HUES6 (cell line): Measurements from ENCODE around the gene RAPGEF3.

Experiments
- H3K27ac ChIP-seq: 2 replicates; pipeline ENCODE4 v1.7.0; 2013; ENCODE audit warnings: low read depth, mild to moderate bottlenecking, low read length, inconsistent platforms
- H3K27me3 ChIP-seq: 2 replicates; pipeline ENCODE4 v1.6.1; 2013; ENCODE audit warnings: low read length; ENCODE audit not compliant: control insufficient read depth, insufficient read depth
- H3K36me3 ChIP-seq: 2 replicates; pipeline ENCODE4 v1.6.1; 2013; ENCODE audit warnings: low read length; ENCODE audit not compliant: control insufficient read depth, insufficient read depth
- H3K4me1 ChIP-seq: 2 replicates; pipeline ENCODE4 v1.6.1; 2013; ENCODE audit warnings: low read length; ENCODE audit not compliant: control insufficient read depth, insufficient read depth
- H3K4me3 ChIP-seq: 2 replicates; pipeline ENCODE4 v1.5.1; 2013; ENCODE audit warnings: low read depth, low read length
- H3K9ac ChIP-seq: one replicate; pipeline ENCODE4 v1.6.1; 2013; ENCODE audit warnings: mild to moderate bottlenecking, low read length
- H3K9me3 ChIP-seq: 2 replicates; pipeline ENCODE4 v1.6.1; 2013; ENCODE audit warnings: low read depth, low read length; ENCODE audit not compliant: control insufficient read depth, insufficient read depth

The RAPGEF3 gene

GRCh38 chr12:47773858-47774580 lies 15.3 kb upstream of the RAPGEF3 start:
- peaks cover 25% of the 10 kb centered on the region for H3K4me1 ChIP-seq
- H3K4me3 ChIP-seq, result peak overlapping the region; percentile 71
- H3K9me3 ChIP-seq, result no peaks in the 10 kb centered on the region
- peak overlapping the region; percentile 69 for H3K9ac ChIP-seq
- no peak overlapping the region for H3K27ac ChIP-seq
- H3K36me3 ChIP-seq, result no peaks in the 10 kb centered on the region
- H3K27me3 ChIP-seq, result peaks cover 14% of the 10 kb centered on the region

DNA sequence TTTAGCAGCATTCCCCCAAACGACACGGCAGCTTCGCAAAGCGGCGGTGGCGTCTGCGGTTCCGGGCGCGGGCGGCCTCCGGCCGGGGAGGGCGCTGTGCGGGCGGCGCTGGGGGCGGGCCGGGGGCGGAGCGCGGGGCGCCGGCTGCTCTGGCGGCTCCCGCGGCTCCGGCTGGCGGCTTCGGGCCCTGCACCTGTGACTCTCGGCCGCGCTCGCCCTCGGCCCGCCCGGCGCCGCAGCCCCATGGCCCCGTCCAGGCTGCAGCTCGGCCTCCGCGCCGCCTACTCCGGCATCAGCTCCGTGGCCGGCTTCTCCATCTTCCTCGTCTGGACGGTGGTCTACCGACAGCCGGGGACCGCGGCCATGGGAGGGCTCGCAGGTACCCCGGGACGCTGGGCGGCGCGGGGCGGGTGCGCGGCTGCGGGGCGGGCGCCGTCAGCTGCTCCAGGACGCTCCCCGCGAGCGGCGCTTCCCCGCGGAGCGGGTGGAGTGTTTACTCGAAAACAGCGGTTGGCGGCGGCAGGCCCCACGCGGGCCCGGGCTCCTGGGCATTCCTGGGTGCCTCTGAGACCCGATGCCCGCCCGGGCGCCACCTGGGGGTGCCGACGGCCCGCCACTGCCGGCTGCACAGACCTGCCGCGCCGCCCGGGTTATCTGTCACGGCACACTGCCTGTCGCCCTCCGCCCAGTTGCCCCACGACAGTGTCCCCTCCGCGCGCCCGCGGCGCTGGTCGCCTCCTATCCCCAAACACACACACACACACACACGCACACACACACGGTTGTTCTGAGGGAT lies 14.6 kb upstream of the RAPGEF3 start, which contains the start of gene SLC48A1:
Gene SLC48A1, plus strand, starts transcription at position 177 of the 796 bp plus-strand sequence. Its CDS starts 67 bp downstream, at position 244.
- Histone ChIP-seq H3K9me3 (no peaks in the 10 kb centered on the region), H3K36me3 (no peaks in the 10 kb centered on the region), H3K9ac (peak within 1 kb of the TSS; percentile 69), H3K27me3 (peaks cover 14% of the 10 kb centered on the region), H3K4me1 (peaks cover 25% of the 10 kb centered on the region), H3K27ac (no peak within 1 kb of the TSS), H3K4me3 (peak within 1 kb of the TSS; percentile 71)

GRCh38 chr12:47772738-47773061 lies 14.0 kb upstream of the RAPGEF3 start:
- Histone ChIP-seq H3K9me3 (no peaks in the 10 kb centered on the region), H3K27ac (no peak overlapping the region), H3K9ac (no peak overlapping the region), H3K4me3 (peak overlapping the region; percentile 46), H3K27me3 (peaks cover 14% of the 10 kb centered on the region), H3K4me1 (peaks cover 22% of the 10 kb centered on the region), H3K36me3 (no peaks in the 10 kb centered on the region)

- Histone ChIP-seq H3K9me3 (no peaks in the 10 kb centered on the region), H3K4me1 (peaks cover 17% of the 10 kb centered on the region), H3K27me3 (peaks cover 14% of the 10 kb centered on the region), H3K27ac (no peak overlapping the region), H3K36me3 (no peaks in the 10 kb centered on the region), H3K4me3 (no peak overlapping the region; the same call in 1 of the 2 replicates), H3K9ac (no peak overlapping the region)
Measured at GRCh38 chr12:47772094-47772660, 13.5 kb upstream of the RAPGEF3 start.

DNA sequence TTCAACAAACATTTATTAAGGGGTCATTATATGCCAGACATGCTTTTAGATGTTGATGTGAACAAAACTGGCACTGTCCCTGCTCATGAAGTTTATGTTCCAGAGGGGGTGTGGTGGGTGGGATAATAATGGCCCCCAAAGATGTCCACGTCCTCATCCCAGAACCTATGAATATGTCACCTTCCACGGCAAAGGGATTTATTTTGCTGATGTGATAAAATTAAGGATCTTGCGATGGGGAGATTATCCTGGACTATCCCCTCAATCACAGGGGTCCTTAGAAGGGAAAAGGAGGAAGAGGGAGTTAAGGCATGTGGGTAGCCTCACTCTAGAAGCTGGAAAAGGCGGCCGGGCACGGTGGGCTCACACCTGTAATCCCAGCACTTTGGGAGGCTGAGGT lies 12.6 kb upstream of the RAPGEF3 start:
- Histone ChIP-seq H3K36me3 (no peaks in the 10 kb centered on the region), H3K27ac (no peak overlapping the region), H3K27me3 (peaks cover 14% of the 10 kb centered on the region), H3K9me3 (no peaks in the 10 kb centered on the region), H3K4me3 (no peak overlapping the region), H3K9ac (no peak overlapping the region), H3K4me1 (peaks cover 15% of the 10 kb centered on the region)

DNA sequence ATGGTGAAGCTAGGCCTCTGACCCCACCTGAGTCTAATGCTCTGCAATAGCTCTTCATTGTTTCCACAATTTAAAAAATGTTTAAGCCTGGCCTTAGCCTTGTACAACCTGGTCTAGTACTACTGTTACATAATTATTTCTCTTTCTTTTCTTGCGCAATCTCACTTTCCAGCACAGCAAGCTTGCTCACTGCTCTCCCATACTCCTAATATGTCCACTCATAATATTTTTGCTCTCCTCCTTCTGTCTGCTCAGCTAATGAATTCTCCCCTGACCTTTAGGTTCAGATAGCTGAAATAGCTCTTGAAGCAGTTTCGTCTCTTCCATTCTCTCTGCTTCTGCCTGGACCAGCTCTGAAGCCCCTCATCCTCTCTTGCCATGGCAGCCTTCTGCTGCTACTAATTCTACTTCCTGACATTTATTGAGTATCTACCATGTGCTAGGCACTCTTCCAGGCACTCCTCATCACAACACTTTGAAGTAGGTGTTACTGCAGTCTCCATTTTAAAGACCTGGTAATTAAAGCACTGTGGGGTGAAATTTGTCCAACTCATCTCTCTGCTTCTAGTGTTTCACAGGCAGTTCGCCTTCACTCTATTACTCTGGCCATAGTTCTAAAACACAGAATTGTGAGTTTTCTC lies 11.5 kb upstream of the RAPGEF3 start:
- peaks cover 14% of the 10 kb centered on the region for H3K27me3 ChIP-seq
- H3K27ac ChIP-seq, result no peak overlapping the region
- peaks cover 14% of the 10 kb centered on the region for H3K4me1 ChIP-seq

GRCh38 chr12:47769234-47770085 lies 10.8 kb upstream of the RAPGEF3 start:
- Histone ChIP-seq H3K36me3 (no peaks in the 10 kb centered on the region), H3K4me3 (no peak overlapping the region), H3K27me3 (peaks cover 11% of the 10 kb centered on the region), H3K9me3 (no peaks in the 10 kb centered on the region), H3K4me1 (peaks cover 14% of the 10 kb centered on the region), H3K27ac (no peak overlapping the region), H3K9ac (no peak overlapping the region)

More for the DNA sequence above, 11.5 kb upstream of the RAPGEF3 start:
- Histone ChIP-seq H3K36me3 (no peaks in the 10 kb centered on the region), H3K9ac (no peak overlapping the region), H3K9me3 (no peaks in the 10 kb centered on the region), H3K4me3 (no peak overlapping the region)

- H3K4me1 ChIP-seq, result peaks cover 21% of the 10 kb centered on the region
- no peak overlapping the region for H3K4me3 ChIP-seq
- no peaks in the 10 kb centered on the region for H3K27me3 ChIP-seq
- no peaks in the 10 kb centered on the region for H3K36me3 ChIP-seq
- H3K9me3 ChIP-seq, result no peaks in the 10 kb centered on the region
- H3K9ac ChIP-seq, result no peak overlapping the region
- H3K27ac ChIP-seq, result no peak overlapping the region
Measured at GRCh38 chr12:47768323-47768811, 9.7 kb upstream of the RAPGEF3 start.

GRCh38 chr12:47767216-47767724 lies 8.6 kb upstream of the RAPGEF3 start:
- Histone ChIP-seq H3K4me3 (no peak overlapping the region), H3K36me3 (no peaks in the 10 kb centered on the region), H3K27me3 (no peaks in the 10 kb centered on the region), H3K9me3 (no peaks in the 10 kb centered on the region), H3K9ac (no peak overlapping the region), H3K27ac (no peak overlapping the region), H3K4me1 (peaks cover 21% of the 10 kb centered on the region)
